Stimulated activated CD4-positive, alpha-beta T cell treated with anti-CD3 and anti-CD28 coated beads, Interleukin-2, amount 100 ng/mL, for 48 hours (primary cell): ENCODE measurements around the gene TAF1B.
A peak's percentile ranks its signal among the peaks of the same experiment; 100 is the strongest.

Experiments
- DNase-seq, 2 donors: peaks; one replicate each; pipeline ENCODE4 v3.0.0-alpha.2; 2020

TAF1B gene

GRCh38 chr2:9970200-9971044 lies 127.1 kb downstream of the TAF1B start:
- no peak for DNase-seq

DNA sequence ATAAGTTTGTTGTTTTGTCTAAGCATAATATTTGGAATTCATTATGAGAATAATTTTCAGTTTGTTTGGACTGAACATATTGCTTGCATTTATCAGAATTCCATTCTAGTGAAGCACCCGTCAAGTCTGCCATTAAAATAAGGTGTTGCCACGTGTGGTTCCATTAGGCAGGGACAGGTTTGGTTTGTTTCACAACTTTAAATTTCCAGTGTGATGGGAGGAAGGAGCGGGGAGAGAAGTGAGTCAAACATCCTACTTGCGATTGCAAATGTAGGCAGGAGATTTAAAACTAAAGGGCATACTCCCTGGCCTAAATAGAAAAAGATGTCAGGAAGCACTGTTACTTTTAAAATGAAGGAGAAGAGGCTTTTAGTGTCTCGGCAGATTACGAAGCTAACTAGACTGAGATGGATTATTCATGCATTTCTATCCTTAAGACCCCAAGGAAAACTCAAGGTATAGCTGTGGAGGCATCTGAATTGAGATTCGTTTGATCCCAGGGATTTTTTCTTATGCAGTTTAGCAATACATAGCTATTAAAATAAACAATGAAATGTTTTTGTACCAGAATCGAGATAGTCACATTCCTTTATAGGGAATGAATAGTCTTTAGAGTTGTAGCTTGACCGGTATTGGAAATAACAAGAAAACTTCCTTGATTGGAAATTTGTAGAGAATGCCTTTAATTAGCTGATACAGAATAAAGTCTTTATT lies 128.0 kb downstream of the TAF1B start:
- DNase-seq: no peak

GRCh38 chr2:9971890-9972289 lies 128.6 kb downstream of the TAF1B start:
- no peak for DNase-seq

DNA sequence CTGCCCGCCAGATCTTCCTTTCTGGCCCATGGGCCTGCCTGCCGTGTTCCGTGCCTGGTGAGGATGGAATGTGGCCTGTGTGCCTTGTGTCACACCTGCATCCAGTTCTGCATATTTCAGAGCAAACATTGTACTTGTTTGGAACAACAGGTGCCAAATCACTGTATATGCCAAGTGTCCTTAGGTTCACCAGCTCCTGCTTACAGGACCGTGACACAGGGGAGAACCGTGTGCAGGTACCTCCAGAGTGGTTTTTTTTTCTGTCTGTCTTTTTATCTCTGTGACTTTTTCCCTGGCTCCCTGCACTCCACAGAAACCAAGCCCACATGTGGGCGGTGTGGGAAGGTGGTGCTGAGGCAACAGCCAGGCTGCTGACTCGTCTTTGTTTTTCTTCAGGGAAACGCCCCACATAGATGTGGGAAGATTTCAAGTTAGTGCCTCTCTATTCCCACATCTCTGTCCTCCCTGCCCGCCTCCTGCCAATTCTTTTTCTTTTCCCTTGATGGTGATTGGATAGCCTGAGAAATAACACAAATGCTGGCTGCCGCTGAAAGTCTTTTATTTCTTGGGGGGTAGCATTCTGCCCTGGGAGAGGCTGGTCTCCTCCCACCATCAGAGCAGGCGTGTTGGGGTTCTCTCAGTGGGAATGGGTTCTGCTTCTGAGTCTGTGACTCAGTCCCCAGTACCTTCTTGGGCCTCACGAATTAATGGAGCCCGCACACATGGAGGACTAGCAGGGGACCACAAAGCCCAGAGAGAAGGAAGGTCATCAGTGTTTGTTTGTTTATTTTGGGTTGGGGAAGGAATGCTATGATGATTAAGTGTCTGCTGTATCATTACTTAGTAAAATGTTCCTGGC lies 129.6 kb downstream of the TAF1B start:
- DNase-seq: no peak

GRCh38 chr2:9973690-9974089 lies 130.4 kb downstream of the TAF1B start:
- DNase-seq: no peak

- no peak for DNase-seq
These were observed 131.1 kb downstream of the TAF1B start for GRCh38 chr2:9974343-9974742.

DNA sequence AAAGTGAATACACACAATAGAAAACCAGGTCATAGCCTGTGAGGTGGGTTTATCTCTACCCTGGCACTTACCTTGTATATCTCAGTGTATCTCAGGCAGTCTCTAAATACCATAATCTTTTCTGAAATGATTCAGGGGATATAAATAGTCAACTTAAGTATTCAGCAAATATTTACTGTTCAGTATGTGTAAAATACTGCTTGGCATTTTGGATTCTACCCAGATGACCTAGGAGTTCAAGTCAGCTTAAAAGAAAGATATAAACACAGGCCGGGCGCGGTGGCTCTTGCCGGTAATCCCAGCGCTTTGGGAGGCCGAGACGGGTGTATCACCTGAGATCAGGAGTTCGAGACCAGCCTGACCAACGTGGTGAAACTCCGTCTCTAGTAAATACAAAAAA lies 132.1 kb downstream of the TAF1B start:
- DNase-seq: no peak

- DNase-seq: peak in 1 of 2 donors; percentile 29
These were observed 132.7 kb downstream of the TAF1B start for GRCh38 chr2:9975805-9976447.

GRCh38 chr2:9979977-9980376 lies 136.7 kb downstream of the TAF1B start:
- no peak for DNase-seq

DNA sequence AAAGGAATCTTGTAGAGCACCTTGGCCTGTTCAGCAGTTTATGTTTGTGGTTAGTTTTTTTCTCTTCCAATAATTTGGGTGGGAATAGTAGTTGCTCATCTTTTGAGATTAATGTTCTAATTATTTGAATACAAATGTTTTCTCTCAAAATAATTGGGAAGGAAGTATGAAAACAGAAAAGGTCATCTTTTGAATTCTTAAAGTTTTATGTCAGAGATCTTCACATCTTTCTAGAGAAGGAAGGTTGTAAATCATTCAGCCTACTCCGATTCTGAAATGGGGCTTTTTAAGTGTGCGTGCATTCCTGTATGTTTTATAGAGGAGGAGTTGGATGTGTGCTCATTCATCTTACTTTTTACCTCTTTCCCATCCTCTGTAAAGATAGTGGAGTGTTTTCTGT lies 137.2 kb downstream of the TAF1B start:
- no peak for DNase-seq

- DNase-seq: no peak
These were observed 138.4 kb downstream of the TAF1B start for GRCh38 chr2:9981655-9982054.

GRCh38 chr2:9982248-9982647 lies 139.0 kb downstream of the TAF1B start:
- no peak for DNase-seq

GRCh38 chr2:9982891-9983290 lies 139.6 kb downstream of the TAF1B start:
- no peak for DNase-seq

DNA sequence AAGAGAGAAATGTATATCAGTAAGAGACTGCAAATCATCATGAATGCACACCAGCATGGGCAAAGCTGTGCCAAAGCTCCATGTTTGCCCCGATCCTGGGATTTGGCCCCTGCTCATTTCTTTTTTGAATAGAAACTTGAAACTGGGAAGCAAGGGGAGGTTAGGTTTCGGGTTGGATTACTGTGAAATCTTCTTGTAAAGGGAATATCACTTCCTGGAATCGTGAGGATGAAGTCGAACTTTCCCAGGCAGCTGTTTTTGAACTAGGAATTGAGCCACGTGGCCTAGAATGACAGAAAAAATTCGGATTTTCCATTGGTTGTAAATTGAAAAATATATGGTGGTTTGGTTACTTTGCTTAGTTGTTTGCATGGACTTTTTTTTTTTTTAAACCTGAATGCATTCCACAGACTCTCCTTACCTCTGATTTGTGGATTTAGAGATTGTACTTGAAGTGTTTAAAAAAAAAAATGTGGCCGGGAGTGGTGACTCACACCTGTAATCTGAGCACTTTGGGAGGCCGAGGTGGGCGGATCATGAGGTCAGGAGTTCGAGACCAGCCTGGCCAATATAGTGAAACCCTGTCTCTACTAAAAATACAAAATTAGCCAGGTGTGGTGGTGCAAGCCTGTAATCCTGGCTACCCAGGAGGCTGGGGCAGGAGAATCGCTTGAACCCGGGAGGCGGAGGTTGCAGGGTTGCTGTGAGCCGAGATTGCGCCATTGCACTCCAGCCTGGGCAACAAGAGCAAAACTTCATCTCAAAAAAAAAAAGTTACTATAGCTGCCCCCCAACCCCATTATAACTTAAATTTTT lies 140.3 kb downstream of the TAF1B start:
- DNase-seq: no peak
